ENCODE measurements around the gene PAFAH1B2. TPM values are rescaled to one million over a fixed set of nuclear protein-coding genes. Genes with fewer than 3 reads are reported as not detected.
"Not testable (repeated sequence)": the region's sequence is repeated elsewhere in the genome, so short reads cannot be mapped to it uniquely, and the experiment has no call there.

Gene PAFAH1B2
- total RNA-seq, 1 donor = 110 TPM

DNA sequence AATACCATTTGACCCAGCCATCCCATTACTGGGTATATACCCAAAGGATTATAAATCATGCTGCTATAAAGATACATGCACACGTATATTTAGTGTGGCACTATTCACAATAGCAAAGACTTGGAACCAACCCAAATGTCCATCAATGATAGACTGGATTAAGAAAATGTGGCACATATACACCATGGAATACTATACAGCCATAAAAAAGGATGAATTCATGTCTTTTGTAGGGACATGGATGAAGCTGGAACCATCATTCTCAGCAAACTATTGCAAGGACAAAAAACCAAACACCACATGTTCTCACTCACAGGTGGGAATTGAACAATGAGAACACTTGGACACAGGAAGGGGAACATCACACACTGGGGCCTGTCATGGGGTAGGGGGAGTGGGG lies 31.1 kb upstream of the PAFAH1B2 start:
- H3K9me3 ChIP-seq (ENCODE audit: low read depth, low read length); H3K4me1 ChIP-seq (ENCODE audit: insufficient read depth, low read length); H3K27me3 ChIP-seq (ENCODE audit: insufficient read depth, low read length); H3K4me3 ChIP-seq (ENCODE audit: low read length): not testable (repeated sequence)

DNA sequence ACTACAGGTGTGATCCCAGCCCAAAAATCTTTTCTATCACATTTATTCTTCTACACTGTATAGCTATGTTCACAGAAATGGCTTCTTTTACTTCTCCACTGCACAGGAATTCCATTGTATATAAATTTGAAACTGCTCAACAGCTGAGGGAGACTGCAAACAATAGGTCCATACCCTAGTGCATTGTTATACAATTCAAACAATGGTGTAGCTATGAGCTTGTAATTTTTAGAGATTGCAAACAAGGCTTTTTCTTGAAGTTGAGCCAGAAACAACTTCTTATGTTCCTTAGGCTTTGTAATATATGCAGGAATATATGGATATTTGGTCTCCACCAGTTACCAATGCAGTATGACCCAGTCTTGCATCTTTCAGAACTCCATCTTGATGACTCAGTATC lies 26.4 kb upstream of the PAFAH1B2 start:
- H3K4me1 ChIP-seq (ENCODE audit: insufficient read depth, low read length) = no peaks in the 10 kb centered on the region
- H3K9me3 ChIP-seq (ENCODE audit: low read depth, low read length) = no peaks in the 10 kb centered on the region
- H3K4me3 ChIP-seq (ENCODE audit: low read length) = no peak overlapping the region

DNA sequence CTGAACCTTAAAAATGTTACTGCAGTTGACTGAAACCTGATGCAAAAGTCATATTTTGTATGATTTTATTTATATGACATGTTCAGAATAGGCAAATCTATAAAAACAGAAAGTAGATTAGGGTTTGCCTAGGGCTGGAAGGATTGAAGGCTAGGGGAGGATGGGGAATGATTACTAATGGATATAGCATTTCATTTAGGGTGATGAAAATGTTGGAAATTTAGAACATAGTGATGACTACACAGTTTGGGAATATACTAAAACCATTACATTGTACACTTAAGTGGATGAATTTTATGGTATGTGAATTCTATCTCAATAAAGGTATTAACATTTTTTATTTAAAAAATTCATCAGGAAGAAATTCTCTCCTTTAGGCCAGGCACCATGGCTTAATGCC lies 22.9 kb upstream of the PAFAH1B2 start:
- no peak overlapping the region for H3K4me3 ChIP-seq (ENCODE audit: low read length)
- H3K4me1 ChIP-seq (ENCODE audit: insufficient read depth, low read length) = no peaks in the 10 kb centered on the region
- no peaks in the 10 kb centered on the region for H3K27me3 ChIP-seq (ENCODE audit: insufficient read depth, low read length)
- no peaks in the 10 kb centered on the region for H3K9me3 ChIP-seq (ENCODE audit: low read depth, low read length)

More for the DNA sequence above, 26.4 kb upstream of the PAFAH1B2 start:
- no peaks in the 10 kb centered on the region for H3K27me3 ChIP-seq (ENCODE audit: insufficient read depth, low read length)

DNA sequence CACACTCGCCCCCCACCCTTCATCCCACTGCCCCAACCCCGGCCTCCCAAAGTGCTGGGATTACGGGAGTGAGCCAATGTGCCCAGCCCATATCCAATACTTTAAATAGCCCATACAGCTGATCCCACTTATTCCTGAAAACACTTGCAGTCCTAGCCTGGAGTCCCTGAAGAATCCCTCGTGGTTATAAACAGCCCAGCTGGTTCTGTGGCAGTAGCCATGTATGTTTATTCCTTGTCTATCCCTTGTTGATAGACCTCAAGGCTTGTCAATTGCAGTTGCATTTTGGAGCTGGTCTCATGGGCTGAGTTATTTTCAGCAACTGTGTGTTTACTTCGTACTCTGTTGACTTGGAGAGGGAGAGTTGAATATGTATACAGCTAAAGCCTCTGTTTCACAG lies 21.5 kb upstream of the PAFAH1B2 start:
- H3K4me3 ChIP-seq (ENCODE audit: low read length) = no peak overlapping the region
- no peaks in the 10 kb centered on the region for H3K4me1 ChIP-seq (ENCODE audit: insufficient read depth, low read length)
- no peaks in the 10 kb centered on the region for H3K9me3 ChIP-seq (ENCODE audit: low read depth, low read length)
- no peaks in the 10 kb centered on the region for H3K27me3 ChIP-seq (ENCODE audit: insufficient read depth, low read length)

DNA sequence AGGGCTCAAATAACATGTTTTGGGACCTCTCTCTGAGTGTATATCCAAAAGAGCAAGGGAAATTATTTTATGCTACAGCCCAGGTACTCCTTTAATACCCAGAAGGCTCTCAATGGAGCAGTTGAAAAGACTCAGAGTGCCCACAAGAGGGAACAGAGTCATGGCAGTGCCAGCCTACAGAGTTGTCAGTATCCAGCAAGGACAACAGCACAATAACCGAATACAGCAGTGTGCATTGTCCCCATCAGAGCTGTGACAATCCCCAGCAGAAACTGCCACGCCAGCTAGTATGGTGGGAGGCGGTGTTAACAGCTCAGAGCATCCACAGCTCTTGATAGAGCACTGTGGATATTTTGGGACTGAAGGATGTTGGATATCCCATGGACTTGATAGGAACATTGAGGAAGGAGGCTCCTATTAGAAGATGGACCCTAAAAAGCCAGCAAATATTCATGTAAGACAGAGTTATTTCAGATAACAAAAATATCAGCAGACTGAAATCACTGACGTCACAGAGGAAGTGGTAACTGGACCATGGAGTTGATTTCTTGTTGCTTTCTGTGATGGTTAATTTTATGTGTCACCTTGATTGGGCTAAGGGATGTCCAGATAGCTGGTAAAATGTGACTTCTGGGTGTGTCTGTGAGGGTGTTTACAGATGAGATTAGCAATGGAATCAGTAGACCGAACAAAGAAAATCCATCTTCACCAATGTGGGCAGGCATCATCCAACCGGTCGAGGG lies 17.7 kb upstream of the PAFAH1B2 start:
- Histone ChIP-seq H3K9me3 (ENCODE audit: low read depth, low read length) (no peaks in the 10 kb centered on the region), H3K4me3 (ENCODE audit: low read length) (no peak overlapping the region), H3K27me3 (ENCODE audit: insufficient read depth, low read length) (no peaks in the 10 kb centered on the region), H3K4me1 (ENCODE audit: insufficient read depth, low read length) (no peaks in the 10 kb centered on the region)

DNA sequence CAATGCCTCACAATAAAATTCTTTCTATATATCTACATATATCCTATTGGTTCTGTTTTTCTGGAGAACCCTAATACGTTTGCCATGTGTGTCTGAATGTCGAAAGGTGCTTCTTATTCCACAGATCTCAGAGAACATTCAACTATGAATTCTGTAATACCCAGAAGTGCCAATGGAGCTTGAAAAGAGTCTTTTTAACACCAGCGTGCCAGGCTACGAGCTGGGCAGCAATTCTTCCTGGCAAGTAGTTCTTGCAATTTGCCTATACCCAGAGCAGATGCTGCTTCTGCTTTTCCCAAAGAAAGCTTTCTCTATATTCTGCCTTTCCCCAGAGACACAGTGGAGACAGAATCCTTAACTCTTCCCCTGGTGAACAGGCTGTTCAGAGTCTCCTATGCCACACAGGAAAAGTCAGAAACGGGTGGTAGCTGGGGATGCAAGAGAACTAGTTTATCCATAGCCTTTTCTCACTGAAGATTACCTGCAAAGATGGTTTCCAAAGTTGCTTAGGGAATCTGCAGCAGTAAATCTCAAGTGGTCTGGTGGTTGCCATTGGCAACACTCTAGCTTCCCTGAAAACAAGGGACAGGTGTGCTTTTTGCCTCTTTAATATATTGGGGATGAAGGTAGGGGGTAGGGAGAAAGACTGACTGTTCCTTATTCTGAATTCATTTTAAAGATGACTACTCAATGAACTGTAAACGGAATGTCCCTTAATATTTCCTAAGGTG lies 16.8 kb upstream of the PAFAH1B2 start:
- Histone ChIP-seq H3K4me1 (ENCODE audit: insufficient read depth, low read length) (no peaks in the 10 kb centered on the region), H3K27me3 (ENCODE audit: insufficient read depth, low read length) (no peaks in the 10 kb centered on the region), H3K4me3 (ENCODE audit: low read length) (no peak overlapping the region), H3K9me3 (ENCODE audit: low read depth, low read length) (no peaks in the 10 kb centered on the region)

DNA sequence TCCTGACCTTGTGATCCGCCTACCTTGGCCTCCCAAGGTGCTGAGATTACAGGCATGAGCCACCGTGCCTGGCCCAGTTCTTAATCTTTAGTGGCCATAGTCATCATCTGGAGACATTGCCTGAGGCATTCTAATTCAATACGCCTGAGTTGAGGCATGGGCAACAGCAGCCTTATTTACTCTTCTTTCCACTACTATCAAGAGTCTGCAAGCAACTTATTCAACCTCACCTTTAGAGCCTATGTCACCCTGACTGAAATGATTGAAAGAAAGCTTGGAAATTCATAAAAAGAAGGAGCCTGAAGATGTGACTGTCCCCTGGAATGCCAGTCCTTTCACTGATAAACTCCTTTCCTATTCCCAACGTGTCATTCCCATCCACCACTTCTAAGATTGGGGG lies 15.8 kb upstream of the PAFAH1B2 start:
- no peaks in the 10 kb centered on the region for H3K27me3 ChIP-seq (ENCODE audit: insufficient read depth, low read length)
- no peaks in the 10 kb centered on the region for H3K4me1 ChIP-seq (ENCODE audit: insufficient read depth, low read length)
- H3K4me3 ChIP-seq (ENCODE audit: low read length) = no peak overlapping the region
- no peaks in the 10 kb centered on the region for H3K9me3 ChIP-seq (ENCODE audit: low read depth, low read length)

DNA sequence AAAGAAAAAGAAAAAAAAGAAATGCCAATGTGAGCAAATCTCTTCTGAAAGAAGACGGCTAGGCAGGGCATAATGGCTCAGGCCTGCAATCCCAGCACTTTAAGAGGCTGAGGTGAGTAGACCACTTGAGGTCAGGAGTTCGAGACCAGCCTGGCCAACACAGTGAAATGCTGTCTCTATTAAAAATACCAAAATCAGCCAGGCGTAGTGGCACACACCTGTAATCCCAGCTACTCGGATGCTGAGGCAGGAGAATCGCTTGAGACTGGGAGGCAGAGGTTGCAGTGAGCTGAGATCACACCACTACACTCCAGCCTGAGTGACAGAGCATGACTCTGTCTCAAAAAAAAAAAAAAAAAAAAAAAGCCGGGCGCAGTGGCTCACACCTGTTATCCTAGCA lies 13.7 kb upstream of the PAFAH1B2 start:
- H3K9me3 ChIP-seq (ENCODE audit: low read depth, low read length); H3K4me3 ChIP-seq (ENCODE audit: low read length); H3K27me3 ChIP-seq (ENCODE audit: insufficient read depth, low read length); H3K4me1 ChIP-seq (ENCODE audit: insufficient read depth, low read length): not testable (repeated sequence)

DNA sequence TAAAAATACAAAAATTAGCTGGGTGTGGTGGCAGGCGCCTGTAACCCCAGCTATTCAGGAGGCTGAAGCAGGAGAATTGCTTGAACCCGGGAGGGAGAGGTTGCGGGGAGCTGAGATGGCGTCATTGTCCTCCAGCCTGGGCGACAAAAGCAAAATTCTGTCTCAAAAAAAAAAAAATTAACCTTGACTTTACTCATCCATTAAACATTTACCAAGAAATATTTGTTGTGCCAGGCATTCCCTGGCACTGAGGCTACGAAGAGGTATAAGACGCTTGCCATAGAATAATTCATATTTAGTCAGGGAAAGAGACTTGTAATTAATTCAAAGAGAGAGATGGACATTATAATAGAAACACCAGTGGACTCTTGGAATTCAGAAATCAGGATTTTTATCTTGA lies 13.2 kb upstream of the PAFAH1B2 start:
- Histone ChIP-seq H3K4me1 (ENCODE audit: insufficient read depth, low read length) (no peaks in the 10 kb centered on the region), H3K4me3 (ENCODE audit: low read length) (no peak overlapping the region), H3K9me3 (ENCODE audit: low read depth, low read length) (no peaks in the 10 kb centered on the region), H3K27me3 (ENCODE audit: insufficient read depth, low read length) (no peaks in the 10 kb centered on the region)

DNA sequence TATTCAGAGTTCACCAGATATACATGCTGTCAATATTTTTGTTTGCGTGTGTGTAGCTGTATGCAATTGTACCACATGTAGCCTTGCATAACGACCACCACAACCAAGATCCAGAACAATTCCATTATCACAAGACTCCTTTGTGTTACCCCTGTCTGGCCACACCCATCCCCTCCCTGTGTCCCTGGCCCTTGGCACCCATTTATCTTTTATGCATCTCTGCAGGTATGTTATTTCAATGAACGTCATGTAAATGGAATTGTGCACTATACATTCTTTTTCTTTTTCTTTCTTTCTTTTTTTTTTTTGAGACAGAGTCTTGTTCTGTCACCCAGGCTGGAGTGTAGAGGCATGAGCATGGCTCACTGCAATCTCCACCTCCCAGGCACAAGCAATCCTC lies 9.7 kb upstream of the PAFAH1B2 start:
- no peaks in the 10 kb centered on the region for H3K9me3 ChIP-seq (ENCODE audit: low read depth, low read length)
- no peak overlapping the region for H3K4me3 ChIP-seq (ENCODE audit: low read length)
- no peaks in the 10 kb centered on the region for H3K27me3 ChIP-seq (ENCODE audit: insufficient read depth, low read length)
- no peaks in the 10 kb centered on the region for H3K4me1 ChIP-seq (ENCODE audit: insufficient read depth, low read length)

DNA sequence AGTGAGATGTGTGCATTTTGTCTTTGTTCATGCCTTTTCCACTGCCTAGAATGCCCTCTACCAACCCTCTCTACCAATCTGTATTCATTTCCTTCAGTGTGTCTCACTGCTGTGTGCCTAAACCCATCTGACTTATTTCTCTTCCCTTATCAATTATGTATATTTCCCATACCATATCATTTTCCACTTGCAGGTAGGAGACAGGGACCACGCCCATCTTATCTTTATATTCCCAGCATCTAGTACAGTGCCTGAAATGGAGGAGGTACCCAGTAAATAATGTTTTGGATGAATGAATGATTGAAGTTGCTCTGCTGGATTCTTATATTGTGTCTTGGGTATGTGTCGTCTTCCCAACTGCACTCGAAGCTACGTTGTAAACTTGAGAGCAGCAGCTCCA lies 9.1 kb upstream of the PAFAH1B2 start:
- H3K4me1 ChIP-seq (ENCODE audit: insufficient read depth, low read length); H3K9me3 ChIP-seq (ENCODE audit: low read depth, low read length): not testable (repeated sequence)

DNA sequence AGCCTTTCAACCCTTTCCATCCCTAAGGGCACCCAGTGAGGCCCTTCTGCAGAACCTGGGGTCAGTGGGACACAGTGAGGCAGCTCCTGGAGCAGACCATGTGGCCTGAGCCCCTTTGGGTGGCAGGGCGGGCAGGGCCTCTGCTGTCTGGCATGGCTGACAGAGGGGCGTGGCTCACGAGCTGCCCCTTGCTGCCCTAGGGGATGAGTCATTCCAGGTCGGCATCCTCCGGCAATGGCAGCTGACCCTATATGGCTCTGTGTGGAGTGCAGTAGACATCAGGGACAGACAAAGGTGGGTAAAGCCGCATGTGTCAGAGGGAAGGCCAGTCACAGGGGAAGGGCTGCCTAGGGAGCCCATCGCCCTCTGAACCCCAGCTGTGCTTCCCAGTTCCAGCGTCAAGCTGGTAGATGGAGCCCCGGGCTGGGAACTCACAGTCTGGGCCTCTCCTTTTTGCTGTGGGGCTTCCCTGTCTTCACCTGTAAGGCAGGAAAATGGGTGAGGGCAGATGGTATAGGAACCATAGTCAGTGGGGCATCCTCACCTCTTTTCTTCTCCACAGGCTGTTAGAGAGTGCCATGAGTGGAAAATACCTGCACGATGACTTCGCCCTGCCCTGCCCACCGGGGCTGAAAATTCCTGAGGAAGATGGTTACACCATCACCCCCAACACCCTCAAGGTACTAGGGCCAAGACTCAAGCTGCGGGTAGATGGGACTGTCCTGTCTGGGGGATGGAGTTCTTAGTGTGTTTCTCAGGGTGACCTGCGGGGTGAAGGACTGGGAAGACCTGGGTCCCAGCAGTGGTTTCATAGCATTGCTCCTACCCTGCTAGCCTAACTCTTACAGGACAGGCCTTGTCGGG lies 6.6 kb upstream of the PAFAH1B2 start:
- H3K4me3 ChIP-seq (ENCODE audit: low read length); H3K27me3 ChIP-seq (ENCODE audit: insufficient read depth, low read length); H3K9me3 ChIP-seq (ENCODE audit: low read depth, low read length); H3K4me1 ChIP-seq (ENCODE audit: insufficient read depth, low read length): not testable (repeated sequence)

More for the DNA sequence above, 9.1 kb upstream of the PAFAH1B2 start:
- not testable (repeated sequence) for H3K4me3 ChIP-seq (ENCODE audit: low read length); H3K27me3 ChIP-seq (ENCODE audit: insufficient read depth, low read length)

DNA sequence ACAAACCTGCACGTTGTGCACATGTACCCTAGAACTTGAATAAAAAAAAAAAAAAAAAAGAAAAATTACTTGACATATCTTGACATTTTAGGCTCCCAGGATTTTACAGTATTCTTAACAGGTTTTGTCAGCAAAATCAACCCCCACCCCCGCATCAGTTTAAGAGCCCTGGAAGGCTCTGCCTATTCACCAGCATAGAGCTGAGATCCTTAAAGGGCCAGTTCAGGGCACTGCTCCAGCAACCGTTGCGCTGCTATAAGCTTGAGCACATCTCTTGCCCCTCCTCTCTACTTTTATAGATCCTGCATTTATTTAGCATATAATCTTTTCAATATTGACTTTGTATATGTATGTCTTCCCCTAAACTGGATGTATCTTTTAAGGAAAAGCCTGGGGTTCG lies 697 bp upstream of the PAFAH1B2 start:
- H3K4me3 ChIP-seq (ENCODE audit: low read length) = peak overlapping the region; percentile 72
- H3K4me1 ChIP-seq (ENCODE audit: insufficient read depth, low read length) = peaks cover 34% of the 10 kb centered on the region
- no peaks in the 10 kb centered on the region for H3K9me3 ChIP-seq (ENCODE audit: low read depth, low read length)
- H3K27me3 ChIP-seq (ENCODE audit: insufficient read depth, low read length) = no peaks in the 10 kb centered on the region

DNA sequence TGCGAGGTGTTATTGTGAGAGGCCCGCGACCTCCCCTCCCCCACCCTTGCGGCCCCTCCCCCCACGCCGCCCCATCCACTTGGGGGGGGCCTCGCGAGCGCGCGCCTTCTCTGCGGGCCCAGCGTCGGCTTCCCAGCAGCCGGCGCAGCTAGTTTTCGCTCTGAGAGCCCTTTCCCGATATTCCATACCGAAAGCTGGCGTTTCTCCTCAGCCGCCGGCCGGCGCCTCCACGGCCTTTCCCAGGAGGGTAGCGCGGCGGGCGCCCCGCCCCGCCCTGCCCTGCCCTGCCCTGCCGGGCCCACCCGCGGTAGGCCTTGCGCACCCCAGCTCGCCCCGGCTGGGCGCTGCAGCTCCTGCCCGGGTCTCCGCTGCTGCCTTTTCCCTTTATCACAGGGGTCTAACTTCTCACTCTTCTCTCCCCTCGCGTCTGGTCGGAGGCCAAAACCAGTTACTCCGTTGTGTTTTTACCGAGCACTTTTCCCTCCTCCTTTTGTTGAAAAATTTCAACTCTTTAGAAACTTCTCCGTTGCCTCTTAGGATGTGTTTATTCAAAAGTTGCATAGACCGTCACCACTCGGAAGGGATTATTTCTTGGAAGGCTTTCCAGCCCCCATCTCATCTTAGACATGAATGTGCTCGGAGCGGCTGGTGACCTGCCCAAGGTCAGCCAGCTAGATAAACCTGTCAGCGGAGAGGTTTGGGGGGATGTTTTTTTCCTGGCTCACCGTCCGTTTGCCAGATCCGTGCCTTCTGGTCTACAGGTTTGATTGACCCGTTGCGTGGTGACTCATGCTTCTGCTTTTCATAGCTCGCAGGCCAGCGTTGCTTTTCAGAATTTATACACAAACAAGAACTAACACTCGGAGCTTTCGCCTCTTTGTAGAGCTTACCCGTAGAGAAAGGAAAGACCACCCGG lies 648 bp downstream of the PAFAH1B2 start:
- Histone ChIP-seq H3K4me1 (ENCODE audit: insufficient read depth, low read length) (peaks cover 37% of the 10 kb centered on the region), H3K27me3 (ENCODE audit: insufficient read depth, low read length) (no peaks in the 10 kb centered on the region), H3K4me3 (ENCODE audit: low read length) (peak overlapping the region; percentile 72), H3K9me3 (ENCODE audit: low read depth, low read length) (no peaks in the 10 kb centered on the region)

Data from mononuclear cell (primary cell).